Hepatocyte (in vitro differentiated cells): ENCODE data around the gene PCDH9. TPM values are rescaled to one million over a fixed set of nuclear protein-coding genes. Genes with fewer than 3 reads are reported as not detected.

Experiments
- DNase-seq: peaks from one replicate; pipeline ENCODE4 v3.0.0-alpha.2; 2016; ENCODE audit warnings: low spot score
- H2AFZ ChIP-seq: fragments of 200-600 bp; sonication (generic); 2 replicates; pipeline ENCODE4 v1.6.0; 2016; ENCODE audit warnings: antibody characterized with exemption, mild to moderate bottlenecking
- H3K27ac ChIP-seq: fragments of 200-600 bp; sonication (generic); 2 replicates; pipeline ENCODE4 v1.5.1; 2016; ENCODE audit warnings: mild to moderate bottlenecking
- H3K27me3 ChIP-seq: fragments of 200-600 bp; sonication (generic); 2 replicates; pipeline ENCODE4 v1.6.1; 2016
- H3K36me3 ChIP-seq: fragments of 200-600 bp; sonication (generic); replicated peaks from 2 replicates; pipeline ENCODE4 v1.5.1; 2016; ENCODE audit warnings: low read depth; ENCODE audit not compliant: insufficient read depth
- H3K4me1 ChIP-seq: fragments of 200-600 bp; sonication (generic); 2 replicates; pipeline ENCODE4 v1.5.1; 2016; ENCODE audit warnings: mild to moderate bottlenecking, moderate library complexity; ENCODE audit not compliant: insufficient read depth
- H3K4me2 ChIP-seq: fragments of 200-600 bp; sonication (generic); 2 replicates; pipeline ENCODE4 v1.6.0; 2016
- H3K4me3 ChIP-seq: fragments of 200-600 bp; sonication (generic); 2 replicates; pipeline ENCODE4 v1.5.1; 2016; ENCODE audit warnings: mild to moderate bottlenecking
- H3K79me2 ChIP-seq: fragments of 200-600 bp; sonication (generic); 2 replicates; pipeline ENCODE4 v1.6.0; 2017; ENCODE audit warnings: mild to moderate bottlenecking
- H3K9me2 ChIP-seq: fragments of 200-600 bp; sonication (generic); replicated peaks from 2 replicates; pipeline ENCODE4 v1.6.0; 2017; ENCODE audit warnings: mild to moderate bottlenecking; ENCODE audit not compliant: insufficient read depth
- H3K9me3 ChIP-seq: fragments of 200-600 bp; sonication (generic); 2 replicates; pipeline ENCODE4 v1.5.1; 2016; ENCODE audit warnings: low read depth, mild to moderate bottlenecking
- H4K20me1 ChIP-seq: fragments of 200-600 bp; sonication (generic); 2 replicates; pipeline ENCODE4 v1.6.0; 2016; ENCODE audit warnings: mild to moderate bottlenecking; ENCODE audit not compliant: insufficient read depth, poor library complexity, severe bottlenecking
- EZH2 ChIP-seq: fragments of 200-600 bp; sonication (generic); IDR thresholded peaks from 2 replicates; pipeline ENCODE4 v1.6.1; 2016; ENCODE audit warnings: antibody characterized with exemption, mild to moderate bottlenecking, borderline replicate concordance
- EZH2phosphoT487 ChIP-seq: fragments of 200-600 bp; sonication (generic); IDR thresholded peaks from one replicate; pipeline ENCODE4 v1.6.1; 2018; ENCODE audit warnings: antibody characterized with exemption, mild to moderate bottlenecking, low read depth, moderate library complexity; ENCODE audit not compliant: unreplicated experiment, severe bottlenecking
- WGBS: methylation state at CpG from one replicate; pipeline ENCODE4 v1.1.6; 2016; ENCODE audit warnings: low lambda C conversion rate; ENCODE audit errors: missing lambda C conversion rate; 5-methylcytosine and 5-hydroxymethylcytosine counted together
- polyA plus RNA-seq: library from polyadenylated mRNA; unstranded; fragments of >200 nt; fragmentation: Nextera tagmentation; extraction: Ambion mirVana; gene quantifications from 2 replicates; pipeline ENCODE4 v1.2.1, GENCODE V29; 2016
- total RNA-seq: library from RNA; depleted of rRNA; stranded (reverse); fragments of >200 nt; gene quantifications from 2 replicates; pipeline ENCODE4 v1.2.3, GENCODE V29; 2014
- TF ChIP-seq, protein P1 (sequence below): fragments of 200-600 bp; sonication (generic); IDR thresholded peaks from 2 replicates; pipeline ENCODE4 v1.5.1; 2016; ENCODE audit warnings: antibody characterized with exemption, mild to moderate bottlenecking; ENCODE audit not compliant: poor library complexity

Gene PCDH9
- total and polyA plus RNA-seq, 2 experiments from 2014 or later: 6.9 to 15.0 TPM

DNA sequence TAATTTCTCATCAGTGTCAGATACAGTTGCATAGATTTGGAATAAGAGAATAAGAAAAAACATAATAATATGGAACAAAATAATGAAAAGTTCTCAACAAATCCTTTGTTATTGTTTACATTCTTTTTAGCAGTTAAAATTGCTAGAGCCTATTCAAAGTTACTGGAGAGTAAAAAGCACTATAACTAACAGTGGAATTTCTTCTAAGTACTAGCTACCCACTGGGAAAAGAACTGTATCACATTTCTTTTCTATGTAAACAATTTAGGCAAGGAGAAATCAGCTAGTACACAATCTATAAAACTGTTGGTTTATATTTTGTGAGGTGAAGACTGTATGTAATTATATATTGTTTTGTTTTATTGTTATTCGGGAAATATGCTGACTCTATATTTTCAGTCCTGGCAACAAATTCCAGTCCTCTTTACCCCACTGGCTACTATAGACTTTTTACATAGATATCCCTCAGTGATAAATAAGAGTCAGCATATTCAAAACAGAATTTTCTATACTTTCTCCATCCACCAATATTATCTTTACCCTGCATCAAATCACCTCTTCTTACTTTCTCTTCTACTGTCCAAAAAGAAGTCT lies 222.0 kb downstream of the PCDH9 start:
- H3K27ac ChIP-seq: no peak overlapping the region

DNA sequence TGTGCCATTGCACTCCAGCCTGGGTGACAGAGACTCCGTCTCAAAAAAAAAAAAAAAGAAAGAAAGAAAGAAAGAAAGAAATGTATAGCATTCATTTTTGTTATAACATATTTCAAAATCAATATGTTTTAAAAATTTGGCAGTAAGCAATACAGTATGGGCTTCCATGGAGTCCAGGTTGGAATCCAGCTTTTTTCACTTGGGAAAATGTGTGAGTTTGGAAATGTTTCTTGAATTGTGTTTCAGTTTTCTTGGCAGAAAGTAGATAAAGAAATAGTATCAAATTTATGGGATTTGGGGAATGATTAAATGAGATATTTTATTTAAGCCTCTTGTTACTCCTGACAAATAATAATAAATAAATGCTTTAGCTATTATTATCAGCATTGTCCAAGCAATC lies 225.6 kb downstream of the PCDH9 start:
- 89% methylated on average over 1 of the region's 1 CpG for WGBS
- Histone ChIP-seq H3K36me3 (no peaks in the 10 kb centered on the region), H3K79me2 (no peaks in the 10 kb centered on the region), H3K9me2 (no peaks in the 10 kb centered on the region), H3K27ac (no peak overlapping the region), H4K20me1 (no peaks in the 10 kb centered on the region), H3K4me3 (no peak overlapping the region), H3K4me1 (no peaks in the 10 kb centered on the region), H2AFZ (no peak overlapping the region), H3K27me3 (no peaks in the 10 kb centered on the region), H3K9me3 (no peaks in the 10 kb centered on the region), H3K4me2 (no peak overlapping the region)
- no peak for DNase-seq
- TF ChIP-seq EZH2phosphoT487 (no peak), EZH2 (no peak)
- TF ChIP-seq, protein P1, sequence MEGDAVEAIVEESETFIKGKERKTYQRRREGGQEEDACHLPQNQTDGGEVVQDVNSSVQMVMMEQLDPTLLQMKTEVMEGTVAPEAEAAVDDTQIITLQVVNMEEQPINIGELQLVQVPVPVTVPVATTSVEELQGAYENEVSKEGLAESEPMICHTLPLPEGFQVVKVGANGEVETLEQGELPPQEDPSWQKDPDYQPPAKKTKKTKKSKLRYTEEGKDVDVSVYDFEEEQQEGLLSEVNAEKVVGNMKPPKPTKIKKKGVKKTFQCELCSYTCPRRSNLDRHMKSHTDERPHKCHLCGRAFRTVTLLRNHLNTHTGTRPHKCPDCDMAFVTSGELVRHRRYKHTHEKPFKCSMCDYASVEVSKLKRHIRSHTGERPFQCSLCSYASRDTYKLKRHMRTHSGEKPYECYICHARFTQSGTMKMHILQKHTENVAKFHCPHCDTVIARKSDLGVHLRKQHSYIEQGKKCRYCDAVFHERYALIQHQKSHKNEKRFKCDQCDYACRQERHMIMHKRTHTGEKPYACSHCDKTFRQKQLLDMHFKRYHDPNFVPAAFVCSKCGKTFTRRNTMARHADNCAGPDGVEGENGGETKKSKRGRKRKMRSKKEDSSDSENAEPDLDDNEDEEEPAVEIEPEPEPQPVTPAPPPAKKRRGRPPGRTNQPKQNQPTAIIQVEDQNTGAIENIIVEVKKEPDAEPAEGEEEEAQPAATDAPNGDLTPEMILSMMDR: no peak

More for the DNA sequence above, 222.0 kb downstream of the PCDH9 start:
- Histone ChIP-seq H3K9me3 (no peaks in the 10 kb centered on the region), H3K9me2 (no peaks in the 10 kb centered on the region), H3K4me3 (no peak overlapping the region), H3K79me2 (no peaks in the 10 kb centered on the region), H3K36me3 (no peaks in the 10 kb centered on the region), H2AFZ (no peak overlapping the region), H3K4me2 (no peak overlapping the region), H3K4me1 (no peaks in the 10 kb centered on the region), H4K20me1 (no peaks in the 10 kb centered on the region), H3K27me3 (no peaks in the 10 kb centered on the region)
- TF ChIP-seq EZH2phosphoT487 (no peak), EZH2 (no peak)
- TF ChIP-seq, protein P1: no peak
- DNase-seq: no peak
- WGBS: 58% methylated on average over 1 of the region's 1 CpG

DNA sequence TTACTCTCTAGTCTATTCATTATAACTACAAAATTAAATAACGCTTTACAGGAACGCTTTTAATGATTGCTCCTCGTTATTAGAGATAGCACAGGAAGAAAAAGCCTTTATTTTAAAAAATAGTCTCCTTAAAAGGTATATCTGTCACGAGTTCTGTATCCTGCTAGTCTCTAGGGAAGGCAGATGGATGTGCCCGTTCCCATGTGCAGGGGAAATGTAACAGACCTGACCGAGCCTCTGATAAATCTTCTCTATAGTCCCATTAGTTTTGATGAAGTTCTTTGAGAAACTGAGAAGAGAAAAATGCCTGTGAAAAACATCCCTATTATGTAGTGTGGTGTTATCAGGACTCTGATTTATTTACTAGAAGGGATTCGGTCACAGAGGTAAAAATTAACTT lies 226.4 kb downstream of the PCDH9 start:
- no peaks in the 10 kb centered on the region for H3K9me2 ChIP-seq
- H4K20me1 ChIP-seq: no peaks in the 10 kb centered on the region
- no peaks in the 10 kb centered on the region for H3K9me3 ChIP-seq
- no peak overlapping the region for H3K27ac ChIP-seq
- H3K79me2 ChIP-seq: no peaks in the 10 kb centered on the region
- TF ChIP-seq EZH2 (no peak), EZH2phosphoT487 (no peak)
- TF ChIP-seq, protein P1: no peak
- no peak for DNase-seq
- H2AFZ ChIP-seq: no peak overlapping the region
- no peaks in the 10 kb centered on the region for H3K27me3 ChIP-seq
- WGBS: 79% methylated on average over 7 of the region's 7 CpGs
- no peak overlapping the region for H3K4me2 ChIP-seq
- no peaks in the 10 kb centered on the region for H3K4me1 ChIP-seq
- no peaks in the 10 kb centered on the region for H3K36me3 ChIP-seq
- no peak overlapping the region for H3K4me3 ChIP-seq
